Body of pancreas (tissue), 4 donors: ENCODE results near the gene CA5A.

Experiments used
- POLR2A ChIP-seq, 3 donors: fragments of 450-650 bp; IDR thresholded peaks; one replicate each; pipeline ENCODE4 v1.6.1; 2016; ENCODE audit warnings: antibody characterized with exemption in 3 of 3, mild to moderate bottlenecking in 2 of 3
- TF ChIP-seq, protein P1 (sequence below), 7 experiments: fragments of 450-650 bp in 4 of 7; fragments of 200-600 bp in 3 of 7; sonication (generic) in 3 of 7; IDR thresholded peaks; one replicate each; pipeline ENCODE4 v1.5.1; 2016 to 2019; ENCODE audit warnings: antibody characterized with exemption in 7 of 7

DNA sequence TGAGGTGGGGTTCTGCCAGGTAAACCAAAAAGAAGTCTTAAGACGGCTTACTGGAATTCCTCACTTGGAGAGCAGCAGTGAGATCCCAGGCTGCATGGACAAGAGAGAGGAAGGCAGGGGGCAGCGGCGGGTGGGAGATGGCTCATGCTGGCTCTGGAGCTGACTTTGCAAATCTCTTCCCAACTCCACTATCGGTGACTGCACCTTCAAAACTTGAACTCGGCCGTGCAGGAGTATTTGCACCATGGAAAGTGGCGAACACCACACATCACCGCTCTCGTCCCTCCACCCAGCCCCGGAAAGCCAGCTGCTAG lies 16.7 kb downstream of the CA5A start:
- TF ChIP-seq, protein P1, sequence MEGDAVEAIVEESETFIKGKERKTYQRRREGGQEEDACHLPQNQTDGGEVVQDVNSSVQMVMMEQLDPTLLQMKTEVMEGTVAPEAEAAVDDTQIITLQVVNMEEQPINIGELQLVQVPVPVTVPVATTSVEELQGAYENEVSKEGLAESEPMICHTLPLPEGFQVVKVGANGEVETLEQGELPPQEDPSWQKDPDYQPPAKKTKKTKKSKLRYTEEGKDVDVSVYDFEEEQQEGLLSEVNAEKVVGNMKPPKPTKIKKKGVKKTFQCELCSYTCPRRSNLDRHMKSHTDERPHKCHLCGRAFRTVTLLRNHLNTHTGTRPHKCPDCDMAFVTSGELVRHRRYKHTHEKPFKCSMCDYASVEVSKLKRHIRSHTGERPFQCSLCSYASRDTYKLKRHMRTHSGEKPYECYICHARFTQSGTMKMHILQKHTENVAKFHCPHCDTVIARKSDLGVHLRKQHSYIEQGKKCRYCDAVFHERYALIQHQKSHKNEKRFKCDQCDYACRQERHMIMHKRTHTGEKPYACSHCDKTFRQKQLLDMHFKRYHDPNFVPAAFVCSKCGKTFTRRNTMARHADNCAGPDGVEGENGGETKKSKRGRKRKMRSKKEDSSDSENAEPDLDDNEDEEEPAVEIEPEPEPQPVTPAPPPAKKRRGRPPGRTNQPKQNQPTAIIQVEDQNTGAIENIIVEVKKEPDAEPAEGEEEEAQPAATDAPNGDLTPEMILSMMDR (IDR thresholded peaks at IDR 0.05): no peak
- no peak for TF ChIP-seq POLR2A (IDR thresholded peaks at IDR 0.05)
